Ishikawa (cell line): ENCODE measurements around the gene NR2F1-AS1.

Experiments
- CREB1 ChIP-seq: IDR thresholded peaks from 2 replicates; pipeline ENCODE4 v1.6.1; 2012; ENCODE audit warnings: low read depth
- FOXM1 ChIP-seq: IDR thresholded peaks from 2 replicates; pipeline ENCODE4 v1.6.1; 2012; ENCODE audit warnings: low read depth, borderline replicate concordance
- RAD21 ChIP-seq: IDR thresholded peaks from 2 replicates; pipeline ENCODE4 v1.6.1; 2012; ENCODE audit warnings: low read depth
- TAF1 ChIP-seq: IDR thresholded peaks from 2 replicates; pipeline ENCODE4 v1.6.1; 2012; ENCODE audit warnings: low read depth, mild to moderate bottlenecking
- TCF12 ChIP-seq: IDR thresholded peaks from 2 replicates; pipeline ENCODE4 v1.6.1; 2012; ENCODE audit warnings: low read depth
- TEAD4 ChIP-seq: IDR thresholded peaks from 2 replicates; pipeline ENCODE4 v1.6.1; 2012
- TF ChIP-seq, protein P1 (sequence below): IDR thresholded peaks from 2 replicates; pipeline ENCODE4 v1.6.1; 2012
- TF ChIP-seq, protein P2 (sequence below): IDR thresholded peaks from 2 replicates; pipeline ENCODE4 v1.6.1; 2012; ENCODE audit warnings: low read depth, mild to moderate bottlenecking
- TF ChIP-seq, protein P3 (sequence below): IDR thresholded peaks from 2 replicates; pipeline ENCODE4 v1.6.1; 2012

DNA sequence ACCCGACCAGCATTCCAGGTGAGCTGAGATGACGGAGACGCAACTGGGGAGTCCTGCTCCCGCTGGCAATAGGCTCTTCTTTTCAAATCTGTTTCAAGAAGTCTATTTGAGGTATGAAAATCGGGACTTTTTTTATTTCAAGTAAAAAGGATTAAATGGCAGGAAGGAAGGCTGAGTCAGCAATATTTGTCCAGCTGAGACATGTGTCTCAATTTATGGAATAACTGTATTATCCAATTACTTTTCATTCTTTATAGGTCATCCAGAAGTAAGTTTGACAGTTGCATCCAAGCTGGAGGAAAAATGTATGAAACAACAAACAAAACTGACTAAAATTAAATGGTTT, 221.1 kb downstream of the NR2F1-AS1 start:
- TF ChIP-seq FOXM1 (no peak), TAF1 (no peak), RAD21 (no peak), TEAD4 (no peak), TCF12 (no peak), CREB1 (no peak)
- TF ChIP-seq, protein P1, sequence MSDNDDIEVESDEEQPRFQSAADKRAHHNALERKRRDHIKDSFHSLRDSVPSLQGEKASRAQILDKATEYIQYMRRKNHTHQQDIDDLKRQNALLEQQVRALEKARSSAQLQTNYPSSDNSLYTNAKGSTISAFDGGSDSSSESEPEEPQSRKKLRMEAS, result no peak
- TF ChIP-seq, protein P2, sequence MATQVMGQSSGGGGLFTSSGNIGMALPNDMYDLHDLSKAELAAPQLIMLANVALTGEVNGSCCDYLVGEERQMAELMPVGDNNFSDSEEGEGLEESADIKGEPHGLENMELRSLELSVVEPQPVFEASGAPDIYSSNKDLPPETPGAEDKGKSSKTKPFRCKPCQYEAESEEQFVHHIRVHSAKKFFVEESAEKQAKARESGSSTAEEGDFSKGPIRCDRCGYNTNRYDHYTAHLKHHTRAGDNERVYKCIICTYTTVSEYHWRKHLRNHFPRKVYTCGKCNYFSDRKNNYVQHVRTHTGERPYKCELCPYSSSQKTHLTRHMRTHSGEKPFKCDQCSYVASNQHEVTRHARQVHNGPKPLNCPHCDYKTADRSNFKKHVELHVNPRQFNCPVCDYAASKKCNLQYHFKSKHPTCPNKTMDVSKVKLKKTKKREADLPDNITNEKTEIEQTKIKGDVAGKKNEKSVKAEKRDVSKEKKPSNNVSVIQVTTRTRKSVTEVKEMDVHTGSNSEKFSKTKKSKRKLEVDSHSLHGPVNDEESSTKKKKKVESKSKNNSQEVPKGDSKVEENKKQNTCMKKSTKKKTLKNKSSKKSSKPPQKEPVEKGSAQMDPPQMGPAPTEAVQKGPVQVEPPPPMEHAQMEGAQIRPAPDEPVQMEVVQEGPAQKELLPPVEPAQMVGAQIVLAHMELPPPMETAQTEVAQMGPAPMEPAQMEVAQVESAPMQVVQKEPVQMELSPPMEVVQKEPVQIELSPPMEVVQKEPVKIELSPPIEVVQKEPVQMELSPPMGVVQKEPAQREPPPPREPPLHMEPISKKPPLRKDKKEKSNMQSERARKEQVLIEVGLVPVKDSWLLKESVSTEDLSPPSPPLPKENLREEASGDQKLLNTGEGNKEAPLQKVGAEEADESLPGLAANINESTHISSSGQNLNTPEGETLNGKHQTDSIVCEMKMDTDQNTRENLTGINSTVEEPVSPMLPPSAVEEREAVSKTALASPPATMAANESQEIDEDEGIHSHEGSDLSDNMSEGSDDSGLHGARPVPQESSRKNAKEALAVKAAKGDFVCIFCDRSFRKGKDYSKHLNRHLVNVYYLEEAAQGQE, result no peak
- TF ChIP-seq, protein P3, sequence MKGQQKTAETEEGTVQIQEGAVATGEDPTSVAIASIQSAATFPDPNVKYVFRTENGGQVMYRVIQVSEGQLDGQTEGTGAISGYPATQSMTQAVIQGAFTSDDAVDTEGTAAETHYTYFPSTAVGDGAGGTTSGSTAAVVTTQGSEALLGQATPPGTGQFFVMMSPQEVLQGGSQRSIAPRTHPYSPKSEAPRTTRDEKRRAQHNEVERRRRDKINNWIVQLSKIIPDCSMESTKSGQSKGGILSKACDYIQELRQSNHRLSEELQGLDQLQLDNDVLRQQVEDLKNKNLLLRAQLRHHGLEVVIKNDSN, result no peak
